PC-9 (cell line): ENCODE measurements around the gene HHATL.

ENCODE experiments used
- CTCF ChIP-seq: fragments of 200-600 bp; sonication (generic); conservative IDR thresholded peaks from 2 replicates; pipeline ENCODE4 v1.6.1; 2017; ENCODE audit warnings: mixed run types, antibody characterized with exemption, mild to moderate bottlenecking, moderate library complexity
- EZH2 ChIP-seq: fragments of 200-600 bp; sonication (generic); IDR thresholded peaks from 2 replicates; pipeline ENCODE4 v1.8.0; 2017; ENCODE audit warnings: antibody characterized with exemption, low read depth

DNA sequence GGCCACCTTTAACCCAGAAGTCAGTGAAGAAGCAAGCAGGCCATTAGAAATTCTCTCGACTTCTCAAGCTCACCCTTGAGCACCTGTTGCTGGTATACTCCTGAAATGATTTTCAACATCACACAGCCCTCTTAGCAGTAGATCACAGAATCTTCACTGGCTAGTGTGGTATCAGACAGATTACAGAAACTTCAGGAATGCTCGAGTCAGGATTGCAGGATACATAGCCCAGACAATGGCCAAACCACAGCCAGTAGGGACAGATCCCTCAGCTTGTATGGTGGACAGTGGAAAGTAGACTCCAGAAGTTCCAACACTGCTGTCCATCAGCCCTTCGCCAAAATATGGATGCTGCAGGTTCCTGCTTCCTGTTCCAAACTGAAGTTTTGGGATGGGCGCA lies 21.8 kb downstream of the HHATL start:
- TF ChIP-seq CTCF: no peak
- TF ChIP-seq EZH2: no peak
